OCI-LY1 (cell line): ENCODE data around the gene SCNN1B.

Experiments used
- CTCF ChIP-seq: fragments of 200-600 bp; sonication (generic), shearing (Covaris generic); IDR thresholded peaks from 2 replicates; pipeline ENCODE4 v1.5.1; 2017; ENCODE audit warnings: mild to moderate bottlenecking, antibody characterized with exemption, low read length, moderate library complexity, mixed read lengths
- EZH2 ChIP-seq: fragments of 200-600 bp; sonication (generic), shearing (Covaris generic); IDR thresholded peaks from 2 replicates; pipeline ENCODE4 v1.8.0; 2017; ENCODE audit warnings: borderline replicate concordance, mixed run types, mild to moderate bottlenecking, antibody characterized with exemption, low read length, moderate library complexity, mixed read lengths

DNA sequence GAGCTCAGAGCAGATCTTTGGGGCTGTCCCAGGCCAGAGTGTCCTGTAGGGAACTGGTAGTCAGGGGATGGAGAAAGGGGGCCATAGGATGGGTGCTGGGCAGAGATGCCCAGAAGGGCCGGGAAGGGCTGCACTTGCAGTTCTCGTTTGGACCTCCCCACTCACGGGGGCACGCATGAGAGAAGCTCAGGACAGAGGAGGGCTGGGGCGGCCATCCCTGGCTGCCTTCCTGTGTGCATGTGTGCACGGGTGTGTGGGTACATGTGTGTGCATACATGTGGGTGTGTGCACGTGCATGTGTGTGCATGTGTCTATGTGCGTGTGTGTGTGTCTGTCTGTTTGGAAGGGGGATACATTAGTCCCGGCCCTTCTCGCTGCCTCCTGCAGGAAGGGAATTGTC, 77.6 kb downstream of the SCNN1B start:
- no peak for TF ChIP-seq CTCF
- no peak for TF ChIP-seq EZH2
